Keratinocyte (primary cell): ENCODE measurements around the gene NGRN.

Experiments used
- CTCF ChIP-seq, 3 experiments: IDR thresholded peaks in 1 of 3; conservative IDR thresholded peaks in 1 of 3; optimal IDR thresholded peaks in 1 of 3; 2 replicates in 2 of 3; 3 replicates in 1 of 3; pipeline versions ENCODE3 to v1.5.1; 2011; ENCODE audit warnings: low read length in 3 of 3, mild to moderate bottlenecking in 3 of 3, moderate library complexity in 2 of 3, control low read depth in 1 of 3, inconsistent platforms in 1 of 3; ENCODE audit not compliant: insufficient read depth in 2 of 3; ENCODE audit errors: extremely low read depth in 1 of 3
- EZH2 ChIP-seq: IDR thresholded peaks from one replicate; pipeline ENCODE4 v1.6.1; 2012; ENCODE audit warnings: inconsistent platforms, mild to moderate bottlenecking, low read length, moderate library complexity

GRCh38 chr15:90286678-90287077 lies 21.2 kb downstream of the NGRN start:
- peak in 2 of 3 experiments; percentile 38 to 66 for TF ChIP-seq CTCF (optimal IDR thresholded peaks at IDR 0.05 in 1 of 3, IDR thresholded peaks at IDR 0.05 in 1 of 3, conservative IDR thresholded peaks at IDR 0.05 in 1 of 3; ENCODE audit: extremely low read depth in 1 of 3, insufficient read depth in 2 of 3, low read length in 3 of 3)
- no peak for TF ChIP-seq EZH2
